Measurements from ENCODE around the gene SANBR.
"Not testable (repeated sequence)": the region's sequence is repeated elsewhere in the genome, so short reads cannot be mapped to it uniquely, and the experiment has no call there.

The SANBR gene

GRCh38 chr2:61065714-61066709, at the start of gene SANBR:
SANBR (plus strand) TSS chr2:61065871; CDS start chr2:61070351, 4,480 bp downstream.
- DNase-seq (ENCODE audit: low spot score) = peak; percentile 94

- no peak for DNase-seq (ENCODE audit: low spot score)
Measured at GRCh38 chr2:61015976-61016375, 49.7 kb upstream of the SANBR start.

- peak; percentile 3 for DNase-seq (ENCODE audit: low spot score)
Measured at GRCh38 chr2:61016392-61017002, 49.2 kb upstream of the SANBR start.

- peak; percentile 72 for DNase-seq (ENCODE audit: low spot score)
Measured at GRCh38 chr2:61017003-61017555, 48.6 kb upstream of the SANBR start.

GRCh38 chr2:61017556-61018317, 47.9 kb upstream of the SANBR start, which contains the start of the genes PEX13 and PUS10:
PEX13 (plus strand) TSS chr2:61017720; CDS start chr2:61017760, 40 bp downstream.
PUS10 (minus strand) TSS chr2:61018255; CDS start chr2:61011890, 6,365 bp downstream.
- peak; percentile 84 for DNase-seq (ENCODE audit: low spot score)

- peak; percentile 46 for DNase-seq (ENCODE audit: low spot score)
Measured at GRCh38 chr2:61018318-61018755, 47.3 kb upstream of the SANBR start.

- DNase-seq (ENCODE audit: low spot score) = peak; percentile 2
Measured at GRCh38 chr2:61018798-61019197, 46.9 kb upstream of the SANBR start.

GRCh38 chr2:61021228-61021660, 44.4 kb upstream of the SANBR start:
- no peak for DNase-seq (ENCODE audit: low spot score)

GRCh38 chr2:61023670-61024069, 42.0 kb upstream of the SANBR start:
- DNase-seq (ENCODE audit: low spot score) = no peak

- DNase-seq (ENCODE audit: low spot score) = no peak
Measured at GRCh38 chr2:61029533-61029932, 36.1 kb upstream of the SANBR start.

- not testable (repeated sequence) for DNase-seq (ENCODE audit: low spot score)
Measured at GRCh38 chr2:61034592-61034991, 31.1 kb upstream of the SANBR start.

GRCh38 chr2:61036643-61037042, 29.0 kb upstream of the SANBR start:
- not testable (repeated sequence) for DNase-seq (ENCODE audit: low spot score)

- DNase-seq (ENCODE audit: low spot score) = no peak
Measured at GRCh38 chr2:61042807-61043206, 22.9 kb upstream of the SANBR start.

GRCh38 chr2:61044636-61045035, 21.0 kb upstream of the SANBR start:
- no peak for DNase-seq (ENCODE audit: low spot score)

GRCh38 chr2:61045226-61045625, 20.4 kb upstream of the SANBR start:
- DNase-seq (ENCODE audit: low spot score) = no peak

- no peak for DNase-seq (ENCODE audit: low spot score)
Measured at GRCh38 chr2:61045999-61046398, 19.7 kb upstream of the SANBR start.

- no peak for DNase-seq (ENCODE audit: low spot score)
Measured at GRCh38 chr2:61055557-61055956, 10.1 kb upstream of the SANBR start.

GRCh38 chr2:61057562-61057961, 8.1 kb upstream of the SANBR start:
- no peak for DNase-seq (ENCODE audit: low spot score)

GRCh38 chr2:61059382-61059781, 6.3 kb upstream of the SANBR start:
- no peak for DNase-seq (ENCODE audit: low spot score)

- DNase-seq (ENCODE audit: low spot score) = no peak
Measured at GRCh38 chr2:61074100-61074499, 8.4 kb downstream of the SANBR start.

- DNase-seq (ENCODE audit: low spot score) = no peak
Measured at GRCh38 chr2:61085883-61086282, 20.2 kb downstream of the SANBR start.

GRCh38 chr2:61089797-61090196, 24.1 kb downstream of the SANBR start:
- no peak for DNase-seq (ENCODE audit: low spot score)
